Epithelial cell of proximal tubule (primary cell): ENCODE results near the gene SGSH. TPM values are rescaled to one million over a fixed set of nuclear protein-coding genes. Genes with fewer than 3 reads are reported as not detected.
A peak's percentile ranks its signal among the peaks of the same experiment; 100 is the strongest.

ENCODE experiments used
- DNase-seq: peaks from one replicate; pipeline ENCODE4 v3.0.0-alpha.2; 2011; ENCODE audit warnings: low read depth
- H3K4me3 ChIP-seq: 2 replicates; pipeline ENCODE4 v1.5.1; 2011; ENCODE audit warnings: low read depth, mild to moderate bottlenecking, low read length
- CTCF ChIP-seq: conservative IDR thresholded peaks from 2 replicates; pipeline ENCODE4 v1.5.1; 2012; ENCODE audit warnings: low read depth, mild to moderate bottlenecking, low read length
- total RNA-seq: library from RNA; depleted of rRNA; stranded (reverse); fragments of >200 nt; gene quantifications from 2 replicates; pipeline ENCODE4 v1.2.3, GENCODE V29; 2015

SGSH gene
- total RNA-seq, result 11.4 and 24.2 TPM in 2 replicates

GRCh38 chr17:80220054-80220735 lies at the start of gene SGSH, which contains the start of gene SLC26A11:
TSS of gene SGSH (minus strand) at chr17:80220333. CDS start at chr17:80220313, 20 bp downstream.
TSS of gene SLC26A11 (plus strand) at chr17:80220427. CDS start at chr17:80221561, 1,134 bp downstream.
- peak within 1 kb of the TSS; percentile 71 for H3K4me3 ChIP-seq
- DNase-seq, result no peak
- TF ChIP-seq CTCF, result no peak

GRCh38 chr17:80269405-80269807 lies 49.3 kb upstream of the SGSH start:
- DNase-seq, result no peak
- no peak for TF ChIP-seq CTCF
- H3K4me3 ChIP-seq, result no peak overlapping the region

DNA sequence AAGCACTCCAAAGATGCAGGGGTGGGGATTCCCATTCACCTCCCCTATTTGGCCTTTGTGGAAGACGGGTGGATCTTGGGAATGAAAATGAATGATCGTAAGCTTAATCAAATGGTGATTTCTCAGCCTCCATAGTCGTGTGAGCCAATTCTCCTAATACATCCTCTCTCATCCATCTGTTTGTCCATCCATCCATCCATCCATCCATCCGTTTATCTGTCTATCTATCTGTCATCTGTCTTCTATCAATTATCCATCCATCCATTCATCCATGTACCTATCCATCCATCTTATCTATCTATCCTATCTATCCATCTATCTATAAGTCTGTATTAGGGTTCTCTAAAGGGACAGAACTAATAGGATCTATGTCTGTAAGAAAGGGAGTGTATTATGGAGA lies 48.3 kb upstream of the SGSH start:
- H3K4me3 ChIP-seq, result no peak overlapping the region
- no peak for DNase-seq
- no peak for TF ChIP-seq CTCF

DNA sequence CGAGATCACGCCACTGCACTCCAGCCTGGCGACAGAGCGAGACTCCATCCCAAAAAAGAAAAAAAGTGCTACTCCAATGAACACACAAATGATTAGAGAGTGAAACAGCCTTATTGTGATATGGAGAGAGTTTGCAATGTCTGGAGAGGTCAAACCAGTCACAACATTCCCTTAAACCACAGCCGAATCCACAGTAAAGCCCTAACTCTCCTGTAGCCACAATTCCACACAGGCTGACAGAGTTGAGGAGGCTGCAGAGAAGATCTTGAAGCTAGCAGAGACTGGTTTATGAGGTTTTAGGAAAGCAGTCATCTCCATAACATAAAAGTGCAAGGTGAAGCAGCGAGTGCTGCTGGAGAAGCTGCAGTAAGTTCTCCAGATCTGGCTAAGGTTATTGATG lies 47.3 kb upstream of the SGSH start:
- DNase-seq, result no peak
- no peak for TF ChIP-seq CTCF
- no peak overlapping the region for H3K4me3 ChIP-seq

GRCh38 chr17:80265205-80266068 lies 45.3 kb upstream of the SGSH start:
- H3K4me3 ChIP-seq, result no peak overlapping the region
- TF ChIP-seq CTCF, result no peak
- DNase-seq, result no peak

- no peak for DNase-seq
- H3K4me3 ChIP-seq, result peak overlapping the region; percentile 92
- TF ChIP-seq CTCF, result no peak
These were observed 44.3 kb upstream of the SGSH start for GRCh38 chr17:80264205-80265075.
